Uterus (tissue), 2 donors: ENCODE measurements around the gene ADIPOQ.

Source experiments
- POLR2A ChIP-seq, 2 donors: fragments of 450-650 bp; IDR thresholded peaks; one replicate each; pipeline ENCODE4 v1.6.1; 2016; ENCODE audit warnings: antibody characterized with exemption in 2 of 2, mild to moderate bottlenecking in 1 of 2, moderate library complexity in 1 of 2
- TF ChIP-seq, protein P1 (sequence below), 4 experiments: fragments of 200-600 bp in 2 of 4; fragments of 450-650 bp in 2 of 4; sonication (generic) in 2 of 4; IDR thresholded peaks; one replicate each; pipeline ENCODE4 v1.5.1; 2016 to 2019; ENCODE audit warnings: antibody characterized with exemption in 4 of 4, mild to moderate bottlenecking in 2 of 4, moderate library complexity in 1 of 4

DNA sequence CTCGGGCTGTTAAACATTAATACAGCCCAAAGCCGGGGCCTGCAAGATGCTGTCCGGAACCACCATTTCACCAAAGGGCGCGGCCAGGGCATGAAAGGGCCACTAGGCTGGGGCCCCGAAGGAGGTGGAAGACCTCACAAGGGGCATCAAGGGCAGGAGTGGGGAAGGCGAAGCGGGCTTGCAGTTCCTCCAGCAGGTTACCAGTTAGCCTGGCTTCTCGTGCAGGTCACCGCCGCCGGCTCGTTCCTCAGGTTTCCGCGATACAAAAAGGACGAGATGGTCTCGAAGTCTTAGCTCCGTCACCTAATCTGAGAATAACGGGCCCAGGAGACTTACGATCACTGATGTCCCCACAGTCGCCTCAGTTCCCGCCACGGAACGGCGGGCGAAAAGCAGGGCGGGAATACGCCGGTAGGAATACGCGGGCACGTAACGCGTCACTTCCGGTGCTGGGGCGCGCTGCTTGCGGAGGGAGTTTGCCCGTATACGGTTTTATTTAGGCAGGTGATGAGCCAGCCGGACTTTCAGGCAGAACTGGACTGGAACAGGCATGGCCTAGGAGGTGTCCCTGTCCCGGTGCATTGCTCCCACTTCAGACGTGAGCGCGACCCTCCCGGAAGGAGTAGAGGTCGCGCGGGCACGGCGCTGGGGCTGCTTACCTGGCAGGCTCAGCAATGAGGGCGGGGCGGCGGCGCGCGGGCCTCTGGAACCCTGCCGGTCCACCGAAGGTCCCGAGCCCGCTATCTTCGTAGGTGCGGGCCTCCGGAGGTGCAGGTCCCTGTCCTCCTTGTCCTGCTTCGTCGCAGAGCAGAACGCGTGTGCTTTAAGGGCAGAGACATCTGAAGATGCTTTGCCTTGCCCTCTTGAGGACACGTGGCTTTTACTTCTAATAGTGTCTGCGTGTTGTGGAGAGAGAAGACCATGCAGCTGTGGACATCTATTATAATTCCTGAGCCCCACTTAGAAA, 36.1 kb upstream of the ADIPOQ start, which contains the start of gene RFC4:
- TF ChIP-seq, protein P1, sequence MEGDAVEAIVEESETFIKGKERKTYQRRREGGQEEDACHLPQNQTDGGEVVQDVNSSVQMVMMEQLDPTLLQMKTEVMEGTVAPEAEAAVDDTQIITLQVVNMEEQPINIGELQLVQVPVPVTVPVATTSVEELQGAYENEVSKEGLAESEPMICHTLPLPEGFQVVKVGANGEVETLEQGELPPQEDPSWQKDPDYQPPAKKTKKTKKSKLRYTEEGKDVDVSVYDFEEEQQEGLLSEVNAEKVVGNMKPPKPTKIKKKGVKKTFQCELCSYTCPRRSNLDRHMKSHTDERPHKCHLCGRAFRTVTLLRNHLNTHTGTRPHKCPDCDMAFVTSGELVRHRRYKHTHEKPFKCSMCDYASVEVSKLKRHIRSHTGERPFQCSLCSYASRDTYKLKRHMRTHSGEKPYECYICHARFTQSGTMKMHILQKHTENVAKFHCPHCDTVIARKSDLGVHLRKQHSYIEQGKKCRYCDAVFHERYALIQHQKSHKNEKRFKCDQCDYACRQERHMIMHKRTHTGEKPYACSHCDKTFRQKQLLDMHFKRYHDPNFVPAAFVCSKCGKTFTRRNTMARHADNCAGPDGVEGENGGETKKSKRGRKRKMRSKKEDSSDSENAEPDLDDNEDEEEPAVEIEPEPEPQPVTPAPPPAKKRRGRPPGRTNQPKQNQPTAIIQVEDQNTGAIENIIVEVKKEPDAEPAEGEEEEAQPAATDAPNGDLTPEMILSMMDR (IDR thresholded peaks at IDR 0.05) = peak in 1 of 4 experiments; percentile 4
- TF ChIP-seq POLR2A (IDR thresholded peaks at IDR 0.05) = peak in 1 of 2 donors; percentile 42
